H1 (cell line): ENCODE data around the gene CADM1. TPM values are rescaled to one million over a fixed set of nuclear protein-coding genes. Genes with fewer than 3 reads are reported as not detected.

Experiments
- CTCF ChIA-PET: fragments of 300-600 bp; sonication (Branson Sonifier 250); formaldehyde crosslinking; loops from one replicate; lab custom pipeline; 2021; ENCODE audit not compliant: partially characterized antibody; lab: Charles Lee
- POLR2A ChIA-PET: fragments of 300-600 bp; sonication (Branson Sonifier 250); formaldehyde crosslinking; loops from one replicate; lab custom pipeline; 2021; ENCODE audit warnings: inconsistent platforms; ENCODE audit not compliant: partially characterized antibody; lab: Charles Lee
- DNase-seq, 2 experiments: peaks; one replicate each; pipeline versions ENCODE4 v3.0.0 to v3.0.0-alpha.2; 2010 to 2022; ENCODE audit warnings: low spot score in 2 of 2, low read depth in 1 of 2, mixed read lengths in 1 of 2
- FAIRE-seq: peaks from 2 replicates; lab custom pipeline; 2011; peaks lifted over from hg19 to GRCh38; lab: Jason Lieb, UNC
- H2AFZ ChIP-seq: 2 replicates; pipeline ENCODE4 v1.8.1; 2012; ENCODE audit warnings: low read length, inconsistent platforms
- H2AK5ac ChIP-seq: 2 replicates; pipeline ENCODE4 v1.6.1; 2013; ENCODE audit warnings: low read depth, low read length
- H2BK120ac ChIP-seq: replicated peaks from 2 replicates; pipeline ENCODE3; 2013; ENCODE audit warnings: low read depth, low read length, inconsistent platforms
- H2BK12ac ChIP-seq: 2 replicates; pipeline ENCODE4 v1.6.1; 2013; ENCODE audit warnings: low read depth, low read length
- H2BK15ac ChIP-seq: 2 replicates; pipeline ENCODE4 v1.6.1; 2013; ENCODE audit warnings: low read length
- H2BK20ac ChIP-seq: 2 replicates; pipeline ENCODE4 v1.6.1; 2013; ENCODE audit warnings: low read length
- H2BK5ac ChIP-seq: 2 replicates; pipeline ENCODE4 v1.6.1; 2013; ENCODE audit warnings: low read depth, low read length
- H3K14ac ChIP-seq: 2 replicates; pipeline ENCODE4 v1.6.1; 2013; ENCODE audit warnings: inconsistent platforms; ENCODE audit not compliant: insufficient read length
- H3K18ac ChIP-seq: 2 replicates; pipeline ENCODE4 v1.6.1; 2013; ENCODE audit warnings: low read length; ENCODE audit errors: extremely low read depth
- H3K23ac ChIP-seq: 2 replicates; pipeline ENCODE4 v1.6.1; 2013; ENCODE audit warnings: inconsistent platforms; ENCODE audit not compliant: insufficient read length
- H3K23me2 ChIP-seq: 2 replicates; pipeline ENCODE4 v1.6.1; 2013; ENCODE audit warnings: low read depth, low read length
- H3K27ac ChIP-seq: 2 replicates; pipeline ENCODE4 v1.6.1; 2011; ENCODE audit warnings: low read depth, low read length, inconsistent platforms
- H3K27me3 ChIP-seq, 4 experiments: replicated peaks in 1 of 4; 1 replicate in 1 of 4; 2 replicates in 3 of 4; pipeline versions ENCODE4 v1.6.1 to v1.8.1; 2011 to 2013; ENCODE audit warnings: low read length in 3 of 4, mild to moderate bottlenecking in 3 of 4, inconsistent platforms in 2 of 4, mixed read lengths in 2 of 4, moderate library complexity in 1 of 4; ENCODE audit not compliant: control insufficient read depth in 3 of 4, insufficient read depth in 3 of 4; ENCODE audit errors: extremely low read depth in 1 of 4
- H3K36me3 ChIP-seq, 4 experiments: 2 replicates each; pipeline versions ENCODE4 v1.6.1 to v1.8.1; 2011 to 2013; ENCODE audit warnings: mild to moderate bottlenecking in 4 of 4, low read length in 3 of 4, moderate library complexity in 2 of 4, control low read depth in 1 of 4, inconsistent platforms in 1 of 4; ENCODE audit not compliant: insufficient read depth in 4 of 4, control insufficient read depth in 2 of 4
- H3K4ac ChIP-seq: replicated peaks from 2 replicates; pipeline ENCODE3; 2013; ENCODE audit warnings: low read length, low read depth, mixed read lengths, inconsistent platforms; ENCODE audit not compliant: insufficient read length
- H3K4me1 ChIP-seq, 4 experiments: replicated peaks in 1 of 4; 1 replicate in 1 of 4; 2 replicates in 3 of 4; pipeline versions ENCODE4 v1.6.1 to v1.8.1; 2011 to 2013; ENCODE audit warnings: low read length in 3 of 4, inconsistent platforms in 2 of 4, mixed read lengths in 1 of 4; ENCODE audit not compliant: insufficient read depth in 4 of 4, control insufficient read depth in 3 of 4
- H3K4me2 ChIP-seq, 2 experiments: 2 replicates each; pipeline versions ENCODE4 v1.6.1 to v1.8.1; 2011 to 2013; ENCODE audit warnings: low read depth in 2 of 2, low read length in 2 of 2, control low read depth in 1 of 2, inconsistent platforms in 1 of 2, mild to moderate bottlenecking in 1 of 2; ENCODE audit not compliant: insufficient read depth in 1 of 2
- H3K4me3 ChIP-seq, 4 experiments: fragments of 200-600, 300-600 bp in 1 of 4; sonication (generic), shearing (Covaris generic), sonication (Bioruptor Twin) in 1 of 4; 2 replicates each; pipeline versions ENCODE4 v1.5.1 to v1.8.1; 2011 to 2016; ENCODE audit warnings: low read length in 4 of 4, low read depth in 3 of 4, control low read depth in 2 of 4, inconsistent platforms in 2 of 4, mild to moderate bottlenecking in 2 of 4, mixed read lengths in 1 of 4, moderate library complexity in 1 of 4; ENCODE audit not compliant: insufficient read depth in 2 of 4; ENCODE audit errors: extremely low read depth in 1 of 4
- H3K56ac ChIP-seq: replicated peaks from 2 replicates; pipeline ENCODE3; 2013; ENCODE audit warnings: low read depth, mild to moderate bottlenecking, mixed read lengths, low read length, inconsistent platforms; ENCODE audit not compliant: insufficient read length
- H3K79me1 ChIP-seq: 2 replicates; pipeline ENCODE4 v1.6.1; 2013; ENCODE audit warnings: low read depth, low read length, control low read depth
- H3K79me2 ChIP-seq, 2 experiments: 2 replicates each; pipeline versions ENCODE4 v1.6.1 to v1.8.1; 2012 to 2013; ENCODE audit warnings: low read length in 2 of 2, mild to moderate bottlenecking in 2 of 2, inconsistent platforms in 1 of 2; ENCODE audit not compliant: insufficient read depth in 2 of 2, control insufficient read depth in 1 of 2
- H3K9ac ChIP-seq, 4 experiments: replicated peaks in 1 of 4; 1 replicate in 1 of 4; 2 replicates in 3 of 4; pipeline versions ENCODE4 v1.6.1 to v1.8.1; 2011 to 2013; ENCODE audit warnings: low read depth in 3 of 4, low read length in 3 of 4, control low read depth in 2 of 4, mild to moderate bottlenecking in 2 of 4, moderate library complexity in 2 of 4, inconsistent platforms in 1 of 4; ENCODE audit errors: extremely low read depth in 1 of 4
- H3K9me3 ChIP-seq, 2 experiments: 2 replicates each; pipeline versions ENCODE4 v1.6.1 to v1.8.1; 2012 to 2013; ENCODE audit warnings: mild to moderate bottlenecking in 2 of 2, moderate library complexity in 2 of 2, control low read depth in 1 of 2, inconsistent platforms in 1 of 2, low read depth in 1 of 2, low read length in 1 of 2, mixed read lengths in 1 of 2; ENCODE audit not compliant: insufficient read depth in 2 of 2
- H4K20me1 ChIP-seq, 2 experiments: replicated peaks in 1 of 2; 2 replicates each; pipeline versions ENCODE3 to v1.8.1; 2011 to 2013; ENCODE audit warnings: inconsistent platforms in 2 of 2, low read length in 2 of 2, mild to moderate bottlenecking in 1 of 2; ENCODE audit not compliant: insufficient read depth in 2 of 2, control insufficient read depth in 1 of 2
- H4K5ac ChIP-seq: 2 replicates; pipeline ENCODE4 v1.6.1; 2013; ENCODE audit warnings: low read length, low read depth, mixed read lengths, inconsistent platforms; ENCODE audit not compliant: insufficient read length
- H4K8ac ChIP-seq: 2 replicates; pipeline ENCODE4 v1.8.0; 2013; ENCODE audit warnings: mild to moderate bottlenecking, moderate library complexity, low read length, inconsistent platforms; ENCODE audit not compliant: insufficient read depth; ENCODE audit errors: extremely low read depth
- H4K91ac ChIP-seq: replicated peaks from 2 replicates; pipeline ENCODE3; 2013; ENCODE audit warnings: low read length, mixed read lengths, inconsistent platforms; ENCODE audit not compliant: insufficient read length
- CBX8 ChIP-seq: fragments of 300-800, 300-1000 bp; sonication (generic); IDR thresholded peaks from 2 replicates; pipeline ENCODE4 v1.7.1; 2016; ENCODE audit warnings: low read depth, low read length, borderline replicate concordance
- CHD1 ChIP-seq: IDR thresholded peaks from 2 replicates; pipeline ENCODE4 v1.6.1; 2012; ENCODE audit warnings: low read depth, low read length, improper control_type of control experiment
- E2F6 ChIP-seq: IDR thresholded peaks from 2 replicates; pipeline ENCODE4 v1.6.1; 2012; ENCODE audit warnings: inconsistent platforms
- JUND ChIP-seq: IDR thresholded peaks from 2 replicates; pipeline ENCODE4 v1.6.1; 2011; ENCODE audit warnings: mild to moderate bottlenecking, improper control_type of control experiment, low read length
- RAD21 ChIP-seq, 2 experiments: IDR thresholded peaks in 1 of 2; conservative IDR thresholded peaks in 1 of 2; 2 replicates each; pipeline ENCODE4 v1.6.1; 2011; ENCODE audit warnings: low read depth in 2 of 2, low read length in 2 of 2, improper control_type of control experiment in 1 of 2, inconsistent platforms in 1 of 2, mild to moderate bottlenecking in 1 of 2, moderate library complexity in 1 of 2
- SIX5 ChIP-seq: IDR thresholded peaks from 2 replicates; pipeline ENCODE4 v1.6.1; 2011; ENCODE audit warnings: mild to moderate bottlenecking, low read depth, low read length
- WGBS, 2 experiments: shearing (Covaris generic) in 1 of 2; methylation state at CpG; one replicate each; pipeline versions ENCODE4 v1.1.6 to v1.1.7; 2013 to 2015; ENCODE audit warnings: low lambda C conversion rate in 2 of 2, mixed read lengths in 2 of 2, inconsistent platforms in 1 of 2, low coverage in 1 of 2, missing lambda C conversion rate in 1 of 2; ENCODE audit not compliant: insufficient replicate concordance in 2 of 2, insufficient coverage in 1 of 2, insufficient read length in 1 of 2; ENCODE audit errors: extremely low coverage in 1 of 2, missing lambda C conversion rate in 1 of 2; 5-methylcytosine and 5-hydroxymethylcytosine counted together
- polyA plus RNA-seq, 7 experiments: library from polyadenylated mRNA; depleted of rRNA in 3 of 7; stranded (reverse) in 5 of 7; unstranded in 2 of 7; fragments of >200 nt in 5 of 7; fragments of 200-250 nt in 2 of 7; gene quantifications; 1 replicate in 5 of 7; 2 replicates in 1 of 7; 4 replicates in 1 of 7; pipeline versions ENCODE4 v1.2.1 to v1.2.3, GENCODE V29; 2011 to 2013; ENCODE audit warnings: missing spikeins in 2 of 7, mixed read lengths in 2 of 7
- total RNA-seq: library from RNA; stranded (reverse); fragmentation: NEBNext Ultra II Directional; extraction: Animal tissue kit (Norgen Biotek cat#: 25700); gene quantifications from 2 replicates; pipeline ENCODE4 v1.2.1, GENCODE V29; 2021

Gene CADM1
- total and polyA plus RNA-seq, 2 of the 8 experiments (the other 6 are each of a cell fraction or from before 2014, with no cell fraction given), result 8.3 to 25.3 TPM

- Histone ChIP-seq H4K91ac (no peak overlapping the region), H2AK5ac (no peak overlapping the region), H3K36me3 (no peaks in the 10 kb centered on the region), H4K8ac (no peak overlapping the region), H3K14ac (no peak overlapping the region), H3K79me2 (no peaks in the 10 kb centered on the region), H2BK120ac (no peak overlapping the region), H2AFZ (no peak overlapping the region), H2BK20ac (no peak overlapping the region), H3K23ac (no peak overlapping the region), H2BK5ac (no peak overlapping the region), H3K23me2 (no peaks in the 10 kb centered on the region), H3K4ac (no peak overlapping the region), H3K18ac (no peak overlapping the region), H3K9ac (no peak overlapping the region), H3K79me1 (no peaks in the 10 kb centered on the region), H3K27me3 (no peaks in the 10 kb centered on the region), H4K20me1 (no peaks in the 10 kb centered on the region), H3K27ac (no peak overlapping the region), H3K4me2 (no peak overlapping the region), H3K9me3 (no peaks in the 10 kb centered on the region), H2BK12ac (no peak overlapping the region), H3K56ac (no peak overlapping the region), H2BK15ac (no peak overlapping the region), H3K4me3 (no peak overlapping the region), H3K4me1 (peaks cover 0 to 9% (median 1%) of the 10 kb centered on the region in 4 experiments; a peak in 3 of 7 replicates), H4K5ac (no peak overlapping the region)
- WGBS, 2 experiments, result 88% methylated on average over 1 of the region's 1 CpG; no CpG with 5 or more reads in 1 of the 2 experiments
- no peak for DNase-seq
- ChIA-PET POLR2A (no interaction called here), CTCF (interaction anchor here (0.6 to 1.1 kb wide), 4 partner anchors 9 to 224 kb away, joined by 3 to 5 read pairs (median 4); no protein-coding TSS in a partner anchor)
- no peak for TF ChIP-seq E2F6
- TF ChIP-seq SIX5, result no peak
- TF ChIP-seq RAD21 (IDR thresholded peaks at IDR 0.05 in 1 of 2, conservative IDR thresholded peaks at IDR 0.05 in 1 of 2; ENCODE audit: low read depth in 2 of 2, low read length in 2 of 2), result no peak
- TF ChIP-seq CHD1, result no peak
- TF ChIP-seq CBX8, result no peak
- TF ChIP-seq JUND, result no peak
- no peak for FAIRE-seq
Observed at GRCh38 chr11:115454525-115454924, 49.7 kb downstream of the CADM1 start.
